ENCODE measurements around the gene TCF12. TPM values are rescaled to one million over a fixed set of nuclear protein-coding genes. Genes with fewer than 3 reads are reported as not detected.

TCF12 gene
- total RNA-seq, 1 donor from 2014 or later = 93.0 TPM

DNA sequence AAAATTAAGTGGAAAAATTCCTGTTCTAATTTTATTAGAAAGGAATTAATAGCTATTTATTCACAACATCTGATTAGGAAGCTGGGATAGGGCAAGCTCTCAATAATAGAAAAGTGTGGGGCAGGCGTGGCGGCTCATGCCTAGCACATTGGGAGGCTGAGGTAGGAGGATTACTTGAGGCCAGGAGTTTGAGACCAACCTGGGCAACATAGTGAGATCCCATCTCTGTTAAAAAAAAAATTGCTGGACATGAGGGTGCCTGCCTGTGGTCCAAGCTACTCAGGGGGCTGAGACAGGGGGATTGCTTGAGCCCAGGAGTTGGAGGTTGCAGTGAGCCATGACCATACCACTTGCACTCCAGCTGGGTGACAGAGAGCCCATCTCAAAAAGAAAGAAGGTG lies 119.6 kb downstream of the TCF12 start:
- intact Hi-C loops (cut with DNase I) = no loop called here
- H3K27ac ChIP-seq = no peak overlapping the region
- no peaks in the 10 kb centered on the region for H3K27me3 ChIP-seq (ENCODE audit: low read depth)
- H3K36me3 ChIP-seq = no peaks in the 10 kb centered on the region
- H3K4me3 ChIP-seq = no peak overlapping the region
- no peak for ATAC-seq
- H3K4me1 ChIP-seq = peaks cover 3% of the 10 kb centered on the region
- DNase-seq = no peak
- no peaks in the 10 kb centered on the region for H3K9me3 ChIP-seq
- TF ChIP-seq, protein P1, sequence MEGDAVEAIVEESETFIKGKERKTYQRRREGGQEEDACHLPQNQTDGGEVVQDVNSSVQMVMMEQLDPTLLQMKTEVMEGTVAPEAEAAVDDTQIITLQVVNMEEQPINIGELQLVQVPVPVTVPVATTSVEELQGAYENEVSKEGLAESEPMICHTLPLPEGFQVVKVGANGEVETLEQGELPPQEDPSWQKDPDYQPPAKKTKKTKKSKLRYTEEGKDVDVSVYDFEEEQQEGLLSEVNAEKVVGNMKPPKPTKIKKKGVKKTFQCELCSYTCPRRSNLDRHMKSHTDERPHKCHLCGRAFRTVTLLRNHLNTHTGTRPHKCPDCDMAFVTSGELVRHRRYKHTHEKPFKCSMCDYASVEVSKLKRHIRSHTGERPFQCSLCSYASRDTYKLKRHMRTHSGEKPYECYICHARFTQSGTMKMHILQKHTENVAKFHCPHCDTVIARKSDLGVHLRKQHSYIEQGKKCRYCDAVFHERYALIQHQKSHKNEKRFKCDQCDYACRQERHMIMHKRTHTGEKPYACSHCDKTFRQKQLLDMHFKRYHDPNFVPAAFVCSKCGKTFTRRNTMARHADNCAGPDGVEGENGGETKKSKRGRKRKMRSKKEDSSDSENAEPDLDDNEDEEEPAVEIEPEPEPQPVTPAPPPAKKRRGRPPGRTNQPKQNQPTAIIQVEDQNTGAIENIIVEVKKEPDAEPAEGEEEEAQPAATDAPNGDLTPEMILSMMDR (IDR thresholded peaks at IDR 0.05) = no peak

DNA sequence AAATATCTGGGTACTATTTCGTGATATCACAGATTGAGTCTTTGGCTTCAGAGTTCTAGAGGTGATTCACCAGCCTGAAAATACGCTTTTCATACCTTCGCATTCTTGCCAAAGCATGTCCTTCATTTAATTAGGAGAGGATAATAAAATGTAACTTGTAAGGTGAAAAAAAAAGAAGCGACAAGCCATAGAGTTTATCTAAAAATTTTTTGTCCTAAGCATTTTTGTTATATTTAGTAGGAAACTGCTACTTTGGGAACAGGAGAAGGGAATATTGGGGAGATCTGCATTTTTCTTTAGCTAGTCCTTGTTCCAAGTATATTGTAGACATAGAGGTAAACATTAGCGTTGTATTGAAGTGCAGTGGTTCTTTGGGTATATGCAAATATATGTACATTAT lies 120.1 kb downstream of the TCF12 start:
- ATAC-seq = no peak
- H3K27me3 ChIP-seq (ENCODE audit: low read depth) = no peaks in the 10 kb centered on the region
- H3K4me3 ChIP-seq = no peak overlapping the region
- H3K4me1 ChIP-seq = no peaks in the 10 kb centered on the region
- H3K27ac ChIP-seq = no peak overlapping the region
- TF ChIP-seq, protein P1 (IDR thresholded peaks at IDR 0.05) = no peak
- intact Hi-C loops (cut with DNase I) = no loop called here
- H3K9me3 ChIP-seq = no peaks in the 10 kb centered on the region
- H3K36me3 ChIP-seq = no peaks in the 10 kb centered on the region
- no peak for DNase-seq

DNA sequence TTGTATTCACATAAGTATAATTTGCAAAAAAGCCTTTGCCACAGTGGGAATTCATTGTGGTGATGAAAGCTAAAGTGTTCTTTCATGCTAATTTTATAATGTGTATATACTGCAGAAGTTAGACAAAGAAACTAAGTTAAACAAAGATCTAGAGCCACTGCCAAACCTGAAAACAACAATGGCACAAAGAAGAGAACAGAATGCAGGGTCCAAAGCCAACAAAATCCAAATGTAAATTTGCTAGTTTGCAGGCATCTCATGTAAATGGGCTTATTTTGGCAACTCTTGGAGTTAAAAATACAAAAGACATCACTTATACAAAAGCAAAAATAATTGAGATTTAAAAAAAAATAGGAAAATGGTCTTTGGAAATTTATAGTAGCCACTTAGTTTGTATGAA lies 123.0 kb downstream of the TCF12 start:
- ATAC-seq (no peak), DNase-seq (no peak)
- Histone ChIP-seq H3K9me3 (no peaks in the 10 kb centered on the region), H3K4me1 (no peaks in the 10 kb centered on the region), H3K36me3 (no peaks in the 10 kb centered on the region), H3K4me3 (no peak overlapping the region), H3K27ac (no peak overlapping the region), H3K27me3 (ENCODE audit: low read depth) (no peaks in the 10 kb centered on the region)
- TF ChIP-seq, protein P1 (IDR thresholded peaks at IDR 0.05) = no peak
- intact Hi-C loops (cut with DNase I) = no loop called here

DNA sequence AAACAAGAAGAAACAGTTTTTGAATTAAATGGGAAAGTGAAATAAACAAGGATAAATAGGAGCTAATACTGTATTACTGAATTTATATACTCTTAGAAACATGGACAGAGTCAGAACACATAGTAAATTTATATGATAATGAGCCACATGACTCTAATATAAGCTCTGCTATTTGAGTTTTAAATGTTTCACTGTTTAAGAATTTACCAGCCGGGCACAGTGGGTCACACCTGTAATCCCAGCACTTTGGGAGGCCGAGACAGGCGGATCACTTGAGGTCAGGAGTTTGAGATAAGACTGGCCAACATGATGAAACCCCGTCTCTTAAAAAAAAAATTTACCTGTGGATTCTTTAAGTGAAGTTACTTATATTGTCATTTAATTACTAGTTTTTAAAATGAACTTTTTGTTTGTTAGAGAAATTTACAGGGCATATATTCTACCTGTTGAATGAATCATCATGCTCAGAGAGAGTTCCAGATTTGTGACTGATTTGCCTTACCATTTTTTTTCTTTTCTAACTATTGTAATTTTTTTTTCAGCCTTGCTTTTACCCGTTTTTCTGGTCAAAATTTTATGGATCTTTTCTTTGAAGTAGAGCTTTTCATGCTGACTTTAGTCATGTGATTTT lies 125.7 kb downstream of the TCF12 start:
- H3K36me3 ChIP-seq = no peaks in the 10 kb centered on the region
- H3K4me3 ChIP-seq = no peak overlapping the region
- no peak for DNase-seq
- TF ChIP-seq, protein P1 (IDR thresholded peaks at IDR 0.05) = no peak
- no peak for ATAC-seq
- H3K4me1 ChIP-seq = no peaks in the 10 kb centered on the region
- intact Hi-C loops (cut with DNase I) = no loop called here
- no peaks in the 10 kb centered on the region for H3K27me3 ChIP-seq (ENCODE audit: low read depth)
- no peak overlapping the region for H3K27ac ChIP-seq
- H3K9me3 ChIP-seq = no peaks in the 10 kb centered on the region

DNA sequence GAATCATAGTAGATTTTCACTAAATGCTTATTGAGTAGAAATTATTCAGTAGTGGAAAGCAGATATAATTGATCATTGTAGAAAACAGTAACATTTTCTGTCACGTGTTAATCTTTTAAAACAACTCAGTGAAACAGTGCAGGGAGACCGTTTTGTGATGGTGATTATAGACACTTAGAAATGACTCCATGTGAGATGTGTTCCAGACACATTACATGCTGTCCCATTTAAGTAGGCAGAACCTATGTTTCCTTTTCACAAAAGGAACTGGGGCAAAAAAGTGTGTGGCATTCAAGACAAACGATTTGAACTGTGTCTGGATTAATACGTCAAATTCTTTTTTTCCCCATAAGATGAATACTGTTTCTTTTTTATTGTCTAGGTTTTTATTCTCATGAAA lies 126.5 kb downstream of the TCF12 start:
- intact Hi-C loops (cut with DNase I) = no loop called here

More for the DNA sequence above, 126.5 kb downstream of the TCF12 start:
- Histone ChIP-seq H3K27ac (no peak overlapping the region), H3K36me3 (no peaks in the 10 kb centered on the region), H3K4me3 (no peak overlapping the region), H3K9me3 (no peaks in the 10 kb centered on the region), H3K4me1 (no peaks in the 10 kb centered on the region), H3K27me3 (ENCODE audit: low read depth) (no peaks in the 10 kb centered on the region)
- ATAC-seq (no peak), DNase-seq (no peak)
- TF ChIP-seq, protein P1 (IDR thresholded peaks at IDR 0.05) = no peak
